ENCODE results near the gene ADSL.

ADSL gene

DNA sequence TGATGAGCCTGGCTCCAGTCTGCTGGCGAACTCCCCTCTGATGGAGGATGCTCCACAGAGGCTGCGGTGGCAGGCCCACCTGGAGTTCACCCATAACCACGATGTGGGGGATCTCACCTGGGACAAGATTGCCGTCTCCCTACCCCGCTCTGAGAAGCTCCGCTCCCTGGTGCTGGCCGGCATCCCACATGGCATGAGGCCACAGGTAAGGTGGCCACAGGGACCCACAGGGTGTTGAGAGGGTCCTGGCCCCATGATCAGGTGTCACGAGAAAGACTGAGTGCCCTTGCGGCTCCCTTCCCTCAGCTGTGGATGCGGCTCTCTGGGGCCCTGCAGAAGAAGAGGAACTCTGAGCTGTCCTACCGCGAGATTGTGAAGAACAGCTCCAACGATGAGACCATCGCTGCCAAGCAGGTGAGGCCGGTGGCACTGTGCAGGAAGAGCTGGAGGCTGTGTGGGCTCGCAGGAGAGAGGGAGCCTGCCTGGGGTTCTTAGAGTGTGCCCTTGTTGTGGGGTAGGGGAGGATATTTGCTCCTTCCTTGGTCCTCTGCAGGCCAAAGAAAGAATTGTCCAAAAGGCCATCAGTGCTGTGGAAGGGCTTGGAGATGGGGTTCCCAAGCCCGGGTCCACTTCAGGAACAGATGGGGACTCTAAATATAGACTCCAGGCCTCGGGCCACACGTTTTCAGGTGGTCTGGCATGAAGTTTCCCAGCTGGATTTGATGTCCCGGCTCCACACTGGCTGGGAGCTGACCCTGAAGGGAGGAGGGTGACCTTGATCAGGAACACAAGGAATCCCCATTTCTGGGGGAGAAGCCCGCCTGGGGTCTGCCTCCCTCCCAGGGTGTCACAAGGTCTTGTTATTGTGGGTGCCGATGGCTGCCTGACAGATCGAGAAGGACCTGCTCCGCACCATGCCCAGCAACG, 58.2 kb downstream of the ADSL start:
- no peak for DNase-seq (ENCODE audit: low read depth, low spot score)

DNA sequence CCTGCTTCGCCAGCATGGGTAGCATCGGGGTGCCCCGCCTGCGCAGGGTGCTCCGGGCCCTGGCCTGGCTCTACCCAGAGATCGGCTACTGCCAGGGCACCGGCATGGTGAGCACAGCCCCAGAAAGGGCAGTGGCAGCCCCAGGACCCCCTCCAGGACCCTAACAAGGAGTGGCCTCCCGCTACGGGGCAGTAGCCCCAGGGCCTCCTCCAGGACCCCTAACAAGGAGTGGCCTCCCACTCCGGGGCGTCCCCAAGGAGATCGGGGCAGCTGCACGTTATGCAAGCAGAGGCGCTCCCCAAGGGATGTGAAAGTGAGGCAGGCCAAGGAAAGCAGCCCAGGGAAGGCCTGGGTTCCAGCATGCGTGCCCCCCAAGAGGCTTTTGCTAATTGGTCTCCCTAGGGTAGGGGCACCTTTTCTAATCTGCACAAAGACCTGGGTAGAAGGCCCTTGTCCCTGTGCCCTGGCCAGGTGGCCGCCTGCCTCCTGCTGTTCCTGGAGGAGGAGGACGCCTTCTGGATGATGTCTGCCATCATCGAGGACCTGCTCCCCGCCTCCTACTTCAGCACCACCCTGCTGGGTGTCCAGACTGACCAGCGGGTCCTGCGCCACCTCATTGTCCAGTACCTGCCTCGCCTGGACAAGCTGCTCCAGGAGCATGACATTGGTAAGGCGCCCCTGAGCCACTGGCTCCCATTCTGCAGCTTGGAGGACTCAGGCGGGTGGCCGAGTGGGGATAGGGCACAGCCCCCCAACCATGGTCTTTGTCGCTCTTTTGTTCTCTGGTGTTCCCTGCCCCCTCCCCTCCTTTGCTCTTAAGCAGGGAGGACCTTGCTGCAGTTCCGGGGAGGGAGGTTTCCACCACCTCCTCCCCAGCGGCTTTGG, 59.1 kb downstream of the ADSL start:
- no peak for DNase-seq (ENCODE audit: low read depth, low spot score)

DNA sequence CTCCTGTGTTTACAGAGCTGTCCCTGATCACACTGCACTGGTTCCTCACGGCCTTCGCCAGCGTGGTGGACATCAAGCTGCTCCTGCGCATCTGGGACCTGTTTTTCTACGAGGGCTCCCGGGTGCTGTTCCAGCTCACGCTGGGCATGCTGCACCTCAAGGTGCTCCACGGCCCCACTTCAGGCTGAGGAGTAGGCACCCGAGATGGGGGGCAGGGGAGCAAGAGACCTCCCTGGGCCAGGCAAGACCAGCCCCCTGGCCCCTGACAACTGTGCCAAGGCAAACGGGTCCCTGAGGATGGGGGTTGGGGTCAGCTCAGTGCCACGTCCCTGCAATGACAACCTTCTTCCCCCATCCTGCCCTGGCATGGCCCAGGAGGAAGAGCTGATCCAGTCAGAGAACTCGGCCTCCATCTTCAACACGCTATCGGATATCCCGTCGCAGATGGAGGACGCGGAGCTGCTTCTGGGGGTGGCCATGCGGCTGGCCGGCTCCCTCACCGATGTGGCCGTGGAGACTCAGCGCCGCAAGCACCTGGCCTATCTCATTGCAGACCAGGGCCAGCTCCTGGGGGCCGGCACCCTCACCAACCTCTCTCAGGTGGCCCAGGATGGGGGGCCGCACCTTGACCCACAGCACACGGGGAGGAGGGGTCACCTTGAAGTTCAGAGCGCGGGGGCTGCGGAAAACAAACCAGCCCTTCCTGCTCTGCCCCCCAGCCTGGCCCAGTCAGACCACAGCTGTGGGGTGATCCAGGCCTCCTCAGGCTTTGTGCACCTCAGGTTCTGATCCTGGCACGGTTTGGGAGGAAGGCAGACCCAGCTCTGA, 60.0 kb downstream of the ADSL start:
- no peak for DNase-seq (ENCODE audit: low read depth, low spot score)

DNA sequence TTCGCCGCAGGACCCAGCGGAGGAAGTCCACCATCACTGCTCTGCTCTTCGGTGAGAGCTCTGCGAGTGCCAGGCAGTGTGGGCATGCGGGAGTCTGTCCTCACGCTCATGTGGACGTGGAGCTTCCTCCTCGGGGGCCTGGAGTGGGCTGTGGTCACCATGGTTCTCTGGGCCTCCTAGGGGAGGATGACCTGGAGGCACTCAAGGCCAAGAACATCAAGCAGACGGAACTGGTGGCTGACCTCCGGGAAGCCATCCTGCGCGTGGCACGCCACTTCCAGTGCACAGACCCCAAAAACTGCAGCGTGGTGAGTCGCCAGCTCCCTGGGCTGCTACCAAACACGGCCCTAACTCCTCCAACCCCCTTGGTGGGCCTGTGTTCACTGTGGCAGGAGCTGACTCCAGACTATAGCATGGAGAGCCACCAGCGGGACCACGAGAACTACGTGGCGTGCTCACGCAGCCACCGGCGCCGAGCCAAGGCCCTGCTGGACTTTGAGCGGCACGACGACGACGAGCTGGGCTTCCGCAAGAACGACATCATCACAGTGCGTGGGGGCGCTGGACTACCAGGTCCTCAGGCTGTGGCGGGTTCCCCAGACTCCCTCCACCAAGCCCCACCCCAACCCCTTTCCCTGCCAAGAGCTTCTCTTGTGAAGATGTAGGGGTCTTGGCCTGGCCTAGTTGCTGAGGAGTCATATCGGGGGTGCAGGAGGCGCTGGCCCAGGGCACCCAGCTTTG, 60.9 kb downstream of the ADSL start:
- DNase-seq (ENCODE audit: low read depth, low spot score), result no peak

DNA sequence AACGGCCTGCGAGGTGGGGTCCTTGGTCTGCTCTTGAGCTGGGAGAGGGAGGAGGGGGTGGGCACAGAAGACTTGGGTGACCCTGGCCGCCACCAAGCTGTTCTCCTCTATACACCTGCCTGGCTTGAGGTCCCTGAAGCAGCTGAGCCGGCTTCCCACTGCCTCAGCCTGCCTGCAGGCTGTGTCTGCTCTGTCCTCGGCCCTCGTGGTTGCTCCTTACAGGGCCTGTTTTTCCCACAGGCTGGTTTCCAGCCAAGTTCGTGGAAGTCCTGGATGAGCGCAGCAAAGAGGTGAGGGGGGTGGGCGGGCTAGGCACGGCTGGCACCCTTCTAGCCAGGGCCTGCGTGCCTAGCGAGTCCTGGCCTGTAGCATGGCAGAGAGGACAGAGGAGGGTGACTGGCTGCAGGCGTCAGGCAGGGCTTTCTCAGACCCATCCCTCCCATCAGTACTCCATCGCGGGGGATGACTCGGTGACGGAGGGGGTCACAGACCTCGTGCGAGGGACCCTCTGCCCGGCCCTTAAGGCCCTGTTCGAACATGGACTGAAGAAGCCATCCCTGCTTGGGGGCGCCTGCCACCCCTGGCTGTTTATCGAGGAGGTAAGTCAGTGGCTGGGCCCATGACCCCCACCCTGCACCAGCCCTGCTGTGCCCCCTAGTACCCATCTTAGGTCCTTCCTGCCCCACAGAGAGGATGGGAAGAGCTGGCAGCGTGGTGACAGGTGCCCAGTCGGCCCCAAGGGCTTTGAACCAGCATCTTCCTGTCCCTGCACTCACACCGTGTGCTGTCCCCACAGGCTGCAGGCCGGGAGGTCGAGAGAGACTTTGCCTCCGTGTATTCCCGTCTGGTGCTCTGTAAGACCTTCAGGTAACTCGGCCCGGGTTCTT, 61.8 kb downstream of the ADSL start:
- no peak for DNase-seq (ENCODE audit: low read depth, low spot score)

DNA sequence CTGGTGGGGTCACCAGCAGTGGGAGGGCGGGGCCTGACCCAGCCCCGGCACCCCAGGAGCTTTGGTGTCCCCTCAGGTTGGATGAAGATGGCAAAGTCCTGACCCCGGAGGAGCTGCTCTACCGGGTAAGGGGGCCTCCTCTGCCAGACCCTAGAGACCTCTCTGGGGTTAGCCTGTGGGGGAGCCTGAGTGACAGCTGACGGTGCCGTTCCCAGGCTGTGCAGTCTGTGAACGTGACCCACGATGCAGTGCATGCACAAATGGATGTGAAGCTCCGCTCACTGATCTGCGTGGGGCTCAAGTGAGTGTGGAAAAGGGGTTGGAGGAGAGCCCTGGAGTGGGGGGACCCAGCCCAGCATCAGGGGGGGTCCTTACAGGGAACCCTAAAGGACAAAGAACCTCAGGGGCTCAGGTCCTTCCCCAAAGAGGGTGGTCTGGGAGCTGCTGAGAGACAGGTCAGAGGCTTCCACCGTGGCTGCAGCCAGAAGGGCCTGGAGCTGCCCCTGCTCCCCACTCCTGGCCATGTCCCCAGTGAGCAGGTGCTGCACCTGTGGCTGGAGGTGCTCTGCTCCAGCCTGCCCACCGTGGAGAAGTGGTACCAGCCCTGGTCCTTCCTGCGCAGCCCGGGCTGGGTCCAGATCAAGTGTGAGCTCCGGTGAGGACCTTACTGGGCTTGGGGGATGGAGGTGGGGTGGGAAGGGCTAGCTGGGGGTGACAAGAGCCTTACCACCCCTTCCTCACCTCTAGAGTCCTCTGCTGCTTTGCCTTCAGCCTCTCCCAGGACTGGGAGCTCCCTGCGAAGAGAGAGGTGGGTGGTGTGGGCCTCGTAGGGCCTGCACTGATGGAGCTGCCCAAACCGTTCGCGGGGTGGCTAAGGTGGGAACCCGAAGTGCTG, 62.7 kb downstream of the ADSL start:
- no peak for DNase-seq (ENCODE audit: low read depth, low spot score)

DNA sequence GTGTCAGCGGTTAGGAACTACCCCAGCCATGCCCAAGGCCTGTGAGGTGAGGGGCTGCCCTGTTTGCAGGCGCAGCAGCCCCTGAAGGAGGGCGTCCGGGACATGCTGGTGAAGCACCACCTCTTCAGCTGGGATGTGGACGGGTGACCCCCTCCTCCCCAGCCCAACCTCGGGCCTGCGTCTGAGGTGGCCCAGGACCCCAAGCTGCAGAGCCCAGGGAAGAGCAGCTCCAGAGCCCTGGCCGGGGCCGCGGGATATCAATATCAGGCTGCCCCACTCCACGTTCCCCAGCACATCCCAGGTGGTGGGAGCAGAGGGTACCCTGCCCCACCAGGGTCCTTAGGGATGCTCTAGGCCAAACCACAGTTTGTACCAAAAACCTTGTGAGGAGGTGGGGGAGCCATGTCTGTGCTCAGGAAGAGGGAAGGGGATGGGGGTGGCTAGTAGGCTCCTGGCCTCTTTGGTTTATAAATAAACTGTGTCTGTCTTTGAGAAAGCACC, 63.4 kb downstream of the ADSL start:
- no peak for DNase-seq (ENCODE audit: low read depth, low spot score)

DNA sequence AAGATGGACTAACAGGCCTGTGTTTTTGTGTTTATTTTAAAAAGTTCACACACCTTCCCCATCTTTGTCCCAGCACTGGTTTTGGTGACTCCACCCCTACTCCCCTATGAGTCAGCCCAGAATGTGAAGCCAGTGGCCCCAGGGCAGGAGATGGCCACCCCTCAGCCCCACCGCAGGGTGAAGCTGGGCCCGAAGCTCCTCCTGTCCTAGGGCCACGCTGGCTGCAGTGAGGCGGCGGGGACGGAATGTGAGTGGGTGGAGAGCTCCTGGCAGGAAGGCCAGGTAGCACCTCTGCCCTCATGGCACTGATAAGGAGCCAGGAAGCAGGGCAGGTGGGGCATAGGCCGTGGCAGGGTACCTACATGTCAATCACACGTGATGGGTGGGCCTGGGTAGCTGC, 64.0 kb downstream of the ADSL start:
- DNase-seq (ENCODE audit: low read depth, low spot score), result peak; percentile 17

DNA sequence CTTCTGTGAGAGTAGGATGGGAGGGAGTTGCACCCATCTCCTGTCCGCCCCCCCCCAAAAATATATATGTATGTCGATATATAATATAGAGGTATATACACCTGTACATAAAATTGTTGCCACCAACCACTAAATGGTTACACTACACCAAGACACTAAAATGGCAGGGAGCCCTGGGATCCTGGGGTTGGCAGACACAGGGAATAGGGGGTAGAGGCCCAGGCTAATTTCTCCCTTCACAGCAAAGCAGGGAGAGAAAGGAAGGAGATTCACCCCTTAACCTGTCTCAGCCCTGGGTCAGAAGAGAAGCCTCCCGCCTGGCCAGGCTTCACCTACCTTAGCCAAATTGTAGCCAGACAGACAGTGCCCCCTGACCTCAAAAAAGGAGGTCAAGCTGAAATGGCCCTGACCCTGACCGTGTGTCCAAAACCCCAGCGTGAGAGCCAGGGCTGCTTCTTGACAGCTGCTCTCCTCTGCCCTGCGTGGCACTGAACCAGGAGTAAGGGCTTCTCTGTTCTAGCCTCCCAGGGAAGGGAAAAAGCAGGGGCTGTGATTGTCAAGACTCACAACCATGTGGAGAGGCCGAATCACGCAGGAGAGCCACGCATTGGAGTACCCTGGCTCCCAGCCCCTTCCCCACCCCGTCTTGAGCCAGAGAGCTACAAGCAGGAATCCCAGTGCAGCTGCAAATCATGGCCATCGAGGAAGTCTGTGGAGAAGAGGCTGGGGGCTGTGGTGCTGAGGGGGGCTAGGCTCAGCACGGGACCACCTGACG, 64.6 kb downstream of the ADSL start:
- DNase-seq (ENCODE audit: low read depth, low spot score), result no peak

DNA sequence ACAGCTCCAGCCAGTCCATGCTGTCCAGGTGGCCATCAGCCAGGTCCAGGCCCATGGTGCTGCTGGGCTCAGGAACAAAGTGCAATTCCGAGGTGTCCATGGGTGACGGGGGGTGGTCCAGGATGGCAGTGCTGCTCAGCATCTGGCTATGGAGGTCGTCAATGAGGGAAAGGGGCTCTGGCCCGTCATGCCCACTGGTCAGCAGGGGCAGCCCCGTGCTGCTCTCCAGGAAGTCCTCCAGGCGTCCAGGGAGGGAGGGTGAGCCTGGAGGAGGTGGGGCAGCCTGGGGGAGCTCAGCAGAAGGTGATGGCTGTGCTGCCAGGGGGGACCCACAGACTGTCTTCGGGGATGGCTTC, 65.2 kb downstream of the ADSL start:
- no peak for DNase-seq (ENCODE audit: low read depth, low spot score)

DNA sequence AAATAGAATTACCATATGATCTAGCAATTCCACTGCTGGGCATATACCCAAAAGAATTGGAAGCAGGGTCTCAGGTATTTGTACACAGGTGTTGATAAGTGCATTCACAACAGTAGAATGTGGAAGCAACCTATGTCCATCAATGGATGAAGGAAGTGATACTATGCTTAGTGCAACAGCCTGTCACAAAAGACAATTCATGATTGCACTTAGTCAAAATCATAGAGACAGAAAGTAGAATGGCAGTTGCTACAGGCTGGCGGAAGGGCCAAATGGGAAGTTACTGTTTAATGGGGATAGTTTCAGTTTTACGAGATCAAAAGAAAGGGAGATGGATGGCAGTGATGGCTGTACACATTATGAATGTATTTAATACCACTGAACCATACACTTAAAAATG, 66.1 kb downstream of the ADSL start:
- no peak for DNase-seq (ENCODE audit: low read depth, low spot score)

DNA sequence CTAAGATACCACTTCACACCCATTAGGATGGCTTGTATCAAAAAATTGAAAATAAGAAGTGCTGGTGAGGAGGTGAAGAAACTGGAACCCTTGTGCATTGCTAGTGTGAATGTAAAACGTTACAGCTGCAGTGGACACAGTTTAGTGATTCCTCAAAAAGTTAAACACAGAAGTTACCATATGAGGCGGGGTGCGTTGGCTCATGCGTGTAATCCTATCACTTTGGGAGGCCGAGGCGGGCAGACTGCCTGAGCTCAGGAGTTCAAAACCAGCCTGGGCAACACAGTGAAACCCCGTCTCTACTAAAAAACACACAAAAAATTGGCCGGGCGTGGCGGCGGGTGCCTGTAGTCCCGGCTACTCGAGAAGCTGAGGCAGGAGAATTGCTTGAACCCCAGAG, 67.6 kb downstream of the ADSL start:
- DNase-seq (ENCODE audit: low read depth, low spot score), result no peak

DNA sequence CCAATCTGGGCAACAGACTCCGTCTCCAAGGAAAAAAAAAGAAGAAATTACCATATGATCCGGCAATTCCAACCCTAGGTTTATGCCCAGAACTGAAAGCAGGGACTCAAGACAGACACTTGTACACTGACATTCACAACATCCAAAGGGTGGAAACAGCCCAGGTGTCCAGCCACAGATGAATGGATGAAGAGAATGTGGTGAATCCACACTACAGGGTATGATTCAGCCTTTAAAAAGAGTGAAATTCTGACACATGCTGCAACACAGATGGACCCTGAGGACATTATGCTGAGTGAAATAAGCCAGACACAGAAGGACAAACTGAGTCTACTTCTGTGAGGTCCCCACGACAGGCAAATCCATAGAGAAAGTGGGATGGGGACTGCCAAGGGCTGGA, 68.0 kb downstream of the ADSL start:
- no peak for DNase-seq (ENCODE audit: low read depth, low spot score)

DNA sequence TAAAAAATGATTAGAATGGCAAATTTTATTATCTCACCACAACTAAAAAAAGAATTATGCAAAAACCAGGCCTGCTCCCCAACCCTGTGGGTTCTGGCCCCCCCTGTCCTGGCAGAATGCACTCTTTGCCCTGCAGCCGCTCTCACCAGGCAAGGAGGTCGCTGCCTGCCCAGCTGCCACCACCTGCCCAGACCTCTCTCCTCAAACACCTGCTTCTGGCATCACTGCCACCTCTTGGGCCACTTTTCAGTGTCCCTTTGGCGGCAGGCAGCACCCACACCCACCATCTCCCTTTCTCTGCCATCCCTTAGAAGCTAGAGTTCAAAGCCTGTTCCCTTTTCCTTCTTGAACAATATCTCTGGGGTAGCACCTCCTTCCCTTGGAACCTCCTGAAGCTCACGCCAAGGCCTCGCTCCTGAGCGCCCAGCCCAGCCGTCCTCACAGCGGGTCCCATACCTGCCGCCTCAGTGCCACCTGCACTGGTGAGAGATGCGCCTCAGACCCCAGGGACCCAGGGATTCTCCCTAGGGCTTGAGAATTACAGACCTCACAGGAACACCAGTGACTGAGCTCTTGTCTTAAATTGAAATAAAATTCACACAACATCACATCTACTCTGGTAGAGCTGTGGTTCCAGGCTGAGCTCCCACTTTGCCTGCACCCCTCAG, 68.7 kb downstream of the ADSL start:
- no peak for DNase-seq (ENCODE audit: low read depth, low spot score)

DNA sequence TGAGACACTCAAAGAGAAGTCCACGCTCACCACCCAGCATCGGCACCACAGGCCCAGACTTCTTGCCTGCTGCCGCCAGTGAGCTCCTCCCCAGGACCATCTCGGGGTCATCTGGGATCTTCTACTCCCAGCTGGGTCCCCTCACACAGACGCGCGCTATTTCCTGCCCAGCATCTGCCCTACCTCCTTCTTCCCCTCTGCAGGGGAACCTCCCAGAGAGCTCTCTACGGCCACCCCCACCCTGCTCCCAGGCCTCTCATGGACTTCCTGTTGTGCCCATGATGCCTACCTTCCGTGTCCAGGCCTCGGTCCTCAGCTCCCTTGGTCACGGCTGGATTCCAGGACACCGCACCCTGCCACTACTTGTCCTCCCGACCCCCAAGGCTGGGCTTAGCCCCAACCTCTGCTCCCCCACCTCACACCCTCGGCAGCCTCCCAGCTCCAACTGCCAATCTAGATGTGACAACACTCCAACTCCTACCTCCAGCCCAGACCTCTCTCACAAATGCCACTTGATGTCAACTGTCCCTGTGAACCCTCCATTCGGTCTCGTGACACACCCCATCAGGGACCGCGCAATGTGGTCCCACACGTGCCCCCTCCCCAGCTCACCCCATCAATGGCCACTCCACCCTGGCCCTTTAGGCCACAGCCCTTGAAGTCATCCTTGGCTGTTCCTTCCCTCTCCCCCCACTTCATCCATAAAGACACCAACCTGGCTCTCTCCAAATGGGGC, 69.4 kb downstream of the ADSL start:
- DNase-seq (ENCODE audit: low read depth, low spot score), result no peak

DNA sequence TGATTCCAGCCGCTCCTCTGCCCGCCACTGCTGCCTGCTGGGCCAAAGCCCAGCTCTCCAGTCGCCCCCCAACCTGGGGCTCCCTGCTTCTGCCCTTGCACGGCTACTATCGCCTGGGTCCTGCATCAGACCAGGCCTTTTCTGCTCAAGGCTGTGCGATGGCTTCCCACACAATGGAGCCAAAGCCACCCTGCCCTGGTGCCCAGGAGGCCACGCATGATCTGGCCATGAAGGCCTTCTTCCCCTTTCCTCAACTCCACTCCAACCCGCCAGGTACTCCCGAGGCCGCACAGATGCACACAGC, 69.9 kb downstream of the ADSL start:
- no peak for DNase-seq (ENCODE audit: low read depth, low spot score)

DNA sequence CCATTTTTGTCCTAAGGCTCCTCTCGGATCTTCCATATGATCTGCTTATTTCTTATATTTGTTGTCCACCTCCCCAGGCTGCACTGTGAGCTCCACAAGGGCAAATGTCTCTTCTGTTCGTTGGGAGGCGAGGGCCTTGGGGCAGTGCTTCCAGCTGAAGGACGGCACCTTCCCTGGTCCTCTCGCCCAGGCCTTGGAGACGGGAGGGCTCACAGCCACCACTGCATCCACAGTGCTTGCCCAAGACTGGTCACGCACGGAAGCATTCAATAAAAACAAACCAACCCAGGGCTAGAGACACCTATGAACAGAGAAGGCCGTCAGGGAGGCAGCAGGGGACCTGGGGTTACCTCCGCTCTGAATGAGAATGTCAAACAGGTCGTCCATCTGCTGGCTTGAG, 70.3 kb downstream of the ADSL start:
- no peak for DNase-seq (ENCODE audit: low read depth, low spot score)

All from ELF-1 (cell line).